Mammary epithelial cell (primary cell): ENCODE data around the gene IRS2.

Experiments used
- EZH2 ChIP-seq: IDR thresholded peaks from 2 replicates; pipeline ENCODE4 v1.6.1; 2012; ENCODE audit warnings: low read length, inconsistent platforms, borderline replicate concordance
- TF ChIP-seq, protein P1 (sequence below), 2 donors: IDR thresholded peaks in 1 of 2; conservative IDR thresholded peaks in 1 of 2; 2 replicates each; pipeline ENCODE4 v1.5.1; 2011 to 2012; ENCODE audit warnings: inconsistent platforms in 2 of 2, low read length in 2 of 2, mild to moderate bottlenecking in 2 of 2, control low read depth in 1 of 2, low read depth in 1 of 2; ENCODE audit not compliant: insufficient read depth in 1 of 2; ENCODE audit errors: extremely low read depth in 1 of 2

DNA sequence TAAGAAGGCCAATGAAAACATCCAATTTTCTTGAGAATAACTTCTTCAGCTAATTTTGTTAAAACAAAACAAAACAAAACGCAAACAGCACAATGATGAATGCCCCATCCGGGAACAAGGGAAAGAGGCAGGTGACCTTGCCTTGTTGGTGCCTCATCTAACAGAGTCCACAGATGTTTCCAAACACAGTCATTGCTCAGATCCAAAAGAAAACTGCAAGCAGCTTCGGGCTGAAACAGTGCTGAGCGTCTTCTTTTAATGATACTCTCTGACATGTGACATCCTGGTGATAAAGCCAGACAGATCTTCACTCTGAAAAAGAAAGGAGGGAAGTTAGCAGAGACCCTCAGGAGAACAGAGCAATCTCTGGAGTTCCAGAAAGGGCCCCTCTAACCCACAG, 30.4 kb downstream of the IRS2 start:
- TF ChIP-seq, protein P1, sequence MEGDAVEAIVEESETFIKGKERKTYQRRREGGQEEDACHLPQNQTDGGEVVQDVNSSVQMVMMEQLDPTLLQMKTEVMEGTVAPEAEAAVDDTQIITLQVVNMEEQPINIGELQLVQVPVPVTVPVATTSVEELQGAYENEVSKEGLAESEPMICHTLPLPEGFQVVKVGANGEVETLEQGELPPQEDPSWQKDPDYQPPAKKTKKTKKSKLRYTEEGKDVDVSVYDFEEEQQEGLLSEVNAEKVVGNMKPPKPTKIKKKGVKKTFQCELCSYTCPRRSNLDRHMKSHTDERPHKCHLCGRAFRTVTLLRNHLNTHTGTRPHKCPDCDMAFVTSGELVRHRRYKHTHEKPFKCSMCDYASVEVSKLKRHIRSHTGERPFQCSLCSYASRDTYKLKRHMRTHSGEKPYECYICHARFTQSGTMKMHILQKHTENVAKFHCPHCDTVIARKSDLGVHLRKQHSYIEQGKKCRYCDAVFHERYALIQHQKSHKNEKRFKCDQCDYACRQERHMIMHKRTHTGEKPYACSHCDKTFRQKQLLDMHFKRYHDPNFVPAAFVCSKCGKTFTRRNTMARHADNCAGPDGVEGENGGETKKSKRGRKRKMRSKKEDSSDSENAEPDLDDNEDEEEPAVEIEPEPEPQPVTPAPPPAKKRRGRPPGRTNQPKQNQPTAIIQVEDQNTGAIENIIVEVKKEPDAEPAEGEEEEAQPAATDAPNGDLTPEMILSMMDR (conservative IDR thresholded peaks at IDR 0.05 in 1 of 2, IDR thresholded peaks at IDR 0.05 in 1 of 2; ENCODE audit: extremely low read depth in 1 of 2, insufficient read depth in 1 of 2, low read depth in 1 of 2, low read length in 2 of 2), result no peak
- no peak for TF ChIP-seq EZH2
